Naive thymus-derived CD4-positive, alpha-beta T cell (primary cell): ENCODE results near the gene SEH1L. TPM values are rescaled to one million over a fixed set of nuclear protein-coding genes. Genes with fewer than 3 reads are reported as not detected.
A peak's percentile ranks its signal among the peaks of the same experiment; 100 is the strongest.
"Not testable (repeated sequence)": the region's sequence is repeated elsewhere in the genome, so short reads cannot be mapped to it uniquely, and the experiment has no call there.

Source experiments
- ATAC-seq: fragments of 150-1000 bp; cut with Tn5 transposase; 2 replicates; pipeline ENCODE4 v1.10.0; 2021; ENCODE audit warnings: mild to moderate bottlenecking, moderate library complexity
- CTCF ChIA-PET: fragments of 350-600 bp; sonication (Branson Sonifier 250); formaldehyde crosslinking; loops from one replicate; lab custom pipeline; 2021; ENCODE audit warnings: antibody characterized with exemption; lab: Charles Lee
- POLR2A ChIA-PET: fragments of 350-600 bp; sonication (Branson Sonifier 250); formaldehyde crosslinking; loops from one replicate; lab custom pipeline; 2021; ENCODE audit warnings: antibody characterized with exemption, inconsistent platforms; lab: Charles Lee
- DNase-seq, 9 donors: peaks; one replicate each; pipeline versions ENCODE4 v3.0.0 to v3.0.0-alpha.2; 2020 to 2022; ENCODE audit warnings: mixed read lengths in 1 of 9
- H3K27ac ChIP-seq: one replicate; pipeline ENCODE4 v1.7.0; 2013; ENCODE audit warnings: mild to moderate bottlenecking, low read depth, low read length, moderate library complexity
- H3K27me3 ChIP-seq, 2 donors: one replicate each; pipeline ENCODE4 v1.7.0; 2013; ENCODE audit warnings: low read length in 2 of 2, mild to moderate bottlenecking in 2 of 2, moderate library complexity in 2 of 2; ENCODE audit not compliant: control insufficient read depth in 2 of 2, insufficient read depth in 2 of 2
- H3K36me3 ChIP-seq, 3 experiments: 1 replicate in 2 of 3; 2 replicates in 1 of 3; pipeline ENCODE4 v1.7.0; 2013; ENCODE audit warnings: low read length in 3 of 3, mild to moderate bottlenecking in 3 of 3, moderate library complexity in 1 of 3; ENCODE audit not compliant: insufficient read depth in 3 of 3, control insufficient read depth in 2 of 3
- H3K4me1 ChIP-seq, 2 donors: one replicate each; pipeline ENCODE4 v1.7.0; 2013; ENCODE audit warnings: low read length in 2 of 2, mild to moderate bottlenecking in 2 of 2, moderate library complexity in 1 of 2; ENCODE audit not compliant: control insufficient read depth in 2 of 2, insufficient read depth in 2 of 2
- H3K4me3 ChIP-seq: 2 replicates; pipeline ENCODE4 v1.7.0; 2013; ENCODE audit warnings: mild to moderate bottlenecking, low read length
- H3K9me3 ChIP-seq, 3 experiments: 1 replicate in 2 of 3; 2 replicates in 1 of 3; pipeline ENCODE4 v1.7.0; 2013; ENCODE audit warnings: low read length in 3 of 3; ENCODE audit not compliant: control insufficient read depth in 2 of 3
- H3K27ac Mint-ChIP-seq, 9 donors: one replicate each; pipeline ENCODE4 v1.8.0; 2020 to 2022; ENCODE audit warnings: mixed read lengths in 9 of 9, mild to moderate bottlenecking in 8 of 9, moderate library complexity in 5 of 9, inconsistent platforms in 2 of 9
- H3K27me3 Mint-ChIP-seq, 5 donors: one replicate each; pipeline ENCODE4 v1.8.0; 2021 to 2022; ENCODE audit warnings: mixed read lengths in 5 of 5, mild to moderate bottlenecking in 1 of 5
- H3K36me3 Mint-ChIP-seq, 5 donors: one replicate each; pipeline ENCODE4 v1.8.0; 2020 to 2022; ENCODE audit warnings: mixed read lengths in 5 of 5, mild to moderate bottlenecking in 3 of 5, inconsistent platforms in 1 of 5
- H3K4me1 Mint-ChIP-seq, 7 donors: one replicate each; pipeline ENCODE4 v1.8.0; 2020 to 2022; ENCODE audit warnings: mixed read lengths in 7 of 7, mild to moderate bottlenecking in 3 of 7, inconsistent platforms in 1 of 7
- H3K4me3 Mint-ChIP-seq, 10 donors: one replicate each; pipeline ENCODE4 v1.8.0; 2020 to 2022; ENCODE audit warnings: mild to moderate bottlenecking in 10 of 10, mixed read lengths in 10 of 10, moderate library complexity in 6 of 10, inconsistent platforms in 2 of 10
- H3K9me3 Mint-ChIP-seq, 11 donors: one replicate each; pipeline ENCODE4 v1.8.0; 2020 to 2022; ENCODE audit warnings: mixed read lengths in 11 of 11, mild to moderate bottlenecking in 4 of 11, inconsistent platforms in 1 of 11, moderate library complexity in 1 of 11
- intact Hi-C, 2 donors: fragments of 100-400 bp; cut with micrococcal nuclease; formaldehyde crosslinking; loops; one replicate each; pipeline ENCODE4 v1.15.1; 2023
- polyA plus RNA-seq, 2 donors: library from polyadenylated mRNA; unstranded; fragments of 300-500 nt; fragmentation: Illumina TruSeq; gene quantifications; one replicate each; pipeline ENCODE4 v1.2.3, GENCODE V29; 2021
- total RNA-seq, 6 experiments: library from RNA in 5 of 6; stranded (reverse) in 5 of 6; gene quantifications; 1 replicate in 5 of 6; 2 replicates in 1 of 6; pipeline ENCODE4 v1.2.3 and lab custom pipeline; 2021 to 2026

Gene SEH1L
- total and polyA plus RNA-seq, 7 experiments from 2014 or later, result 28.4 to 54.2 (median 34.1) TPM

GRCh38 chr18:12995424-12995823 is 47.6 kb downstream of the SEH1L start:
- Histone ChIP-seq H3K9me3 (no peaks in the 10 kb centered on the region), H3K4me3 (no peak overlapping the region), H3K4me1 (peaks cover 20 to 25% of the 10 kb centered on the region in 2 donors), H3K36me3 (peaks cover 0 to 5% (median 0%) of the 10 kb centered on the region in 3 experiments), H3K27me3 (no peaks in the 10 kb centered on the region), H3K27ac (no peak overlapping the region)
- POLR2A ChIA-PET, result no interaction called here
- peaks cover 11 to 39% (median 20%) of the 10 kb centered on the region in 7 donors for H3K4me1 Mint-ChIP-seq
- H3K27me3 Mint-ChIP-seq, result peaks cover 0 to 1% (median 0%) of the 10 kb centered on the region in 5 donors
- peaks cover 0 to 7% (median 0%) of the 10 kb centered on the region in 11 donors for H3K9me3 Mint-ChIP-seq
- no peak for ATAC-seq
- intact Hi-C loops, result loop anchor here in 1 of 2 donors (10.0 kb wide), 1 partner anchor 619 kb away; no protein-coding TSS in a partner anchor
- H3K27ac Mint-ChIP-seq, result no peak overlapping the region
- H3K4me3 Mint-ChIP-seq, result no peak overlapping the region
- no peak for DNase-seq
- CTCF ChIA-PET, result no interaction called here
- peaks cover 0 to 13% (median 0%) of the 10 kb centered on the region in 5 donors for H3K36me3 Mint-ChIP-seq

- intact Hi-C loops, result loop anchor here in 1 of 2 donors (10.0 kb wide), 1 partner anchor 619 kb away; no protein-coding TSS in a partner anchor
- DNase-seq, result no peak
- ChIA-PET CTCF (no interaction called here), POLR2A (no interaction called here)
- Mint-ChIP-seq H3K4me3 (no peak overlapping the region), H3K9me3 (peaks cover 0 to 3% (median 0%) of the 10 kb centered on the region in 11 donors), H3K36me3 (peaks cover 0 to 14% (median 0%) of the 10 kb centered on the region in 5 donors), H3K4me1 (peaks cover 7 to 35% (median 14%) of the 10 kb centered on the region in 7 donors), H3K27me3 (peaks cover 0 to 1% (median 0%) of the 10 kb centered on the region in 5 donors), H3K27ac (no peak overlapping the region)
- Histone ChIP-seq H3K27ac (no peak overlapping the region), H3K9me3 (no peaks in the 10 kb centered on the region), H3K4me3 (no peak overlapping the region), H3K4me1 (peaks cover 16 to 22% of the 10 kb centered on the region in 2 donors), H3K27me3 (no peaks in the 10 kb centered on the region), H3K36me3 (peaks cover 0 to 5% (median 0%) of the 10 kb centered on the region in 3 experiments)
- no peak for ATAC-seq
Observed at GRCh38 chr18:12995952-12996477, 48.2 kb downstream of the SEH1L start.

- Histone ChIP-seq H3K36me3 (peaks cover 0 to 5% (median 0%) of the 10 kb centered on the region in 3 experiments), H3K4me1 (peaks cover 16 to 22% of the 10 kb centered on the region in 2 donors), H3K27me3 (no peaks in the 10 kb centered on the region), H3K4me3 (no peak overlapping the region), H3K27ac (no peak overlapping the region), H3K9me3 (no peaks in the 10 kb centered on the region)
- ChIA-PET CTCF (no interaction called here), POLR2A (no interaction called here)
- intact Hi-C loops, result loop anchor here in 1 of 2 donors (10.0 kb wide), 1 partner anchor 618 kb away; no protein-coding TSS in a partner anchor
- peaks cover 0 to 14% (median 0%) of the 10 kb centered on the region in 5 donors for H3K36me3 Mint-ChIP-seq
- no peak overlapping the region for H3K4me3 Mint-ChIP-seq
- H3K27me3 Mint-ChIP-seq, result no peaks in the 10 kb centered on the region
- H3K9me3 Mint-ChIP-seq, result no peaks in the 10 kb centered on the region
- DNase-seq (no peak), ATAC-seq (no peak)
- no peak overlapping the region for H3K27ac Mint-ChIP-seq
- peaks cover 6 to 34% (median 12%) of the 10 kb centered on the region in 7 donors for H3K4me1 Mint-ChIP-seq
Observed at GRCh38 chr18:12996661-12997292, 49.0 kb downstream of the SEH1L start.

GRCh38 chr18:12997330-12997729 is 49.5 kb downstream of the SEH1L start:
- H3K9me3 Mint-ChIP-seq, H3K27ac ChIP-seq, H3K27me3 Mint-ChIP-seq, H3K4me3 ChIP-seq, POLR2A ChIA-PET, H3K4me3 Mint-ChIP-seq, ATAC-seq, DNase-seq, H3K36me3 ChIP-seq, CTCF ChIA-PET, H3K27me3 ChIP-seq, H3K27ac Mint-ChIP-seq, H3K9me3 ChIP-seq: not testable (repeated sequence)
- H3K4me1 Mint-ChIP-seq, result peaks cover 6 to 30% (median 12%) of the 10 kb centered on the region in 7 donors
- H3K4me1 ChIP-seq, result peaks cover 12 to 17% of the 10 kb centered on the region in 2 donors
- peaks cover 0 to 14% (median 0%) of the 10 kb centered on the region in 5 donors for H3K36me3 Mint-ChIP-seq
- intact Hi-C loops, result loop anchor here in 1 of 2 donors (10.0 kb wide), 1 partner anchor 617 kb away; no protein-coding TSS in a partner anchor

GRCh38 chr18:12998332-12999060 is 50.7 kb downstream of the SEH1L start:
- Mint-ChIP-seq H3K36me3 (peaks cover 0 to 10% (median 0%) of the 10 kb centered on the region in 5 donors), H3K27me3 (no peaks in the 10 kb centered on the region), H3K4me3 (peak overlapping the region in 1 of 10 donors; percentile 11), H3K9me3 (no peaks in the 10 kb centered on the region), H3K4me1 (peaks cover 6 to 21% (median 11%) of the 10 kb centered on the region in 7 donors), H3K27ac (peak overlapping the region in 2 of 9 donors; percentile 9 to 58)
- no peak overlapping the region for H3K27ac ChIP-seq
- DNase-seq (no peak), ATAC-seq (no peak)
- peaks cover 0 to 6% of the 10 kb centered on the region in 2 donors for H3K4me1 ChIP-seq
- peaks cover 0 to 7% (median 0%) of the 10 kb centered on the region in 3 experiments for H3K36me3 ChIP-seq
- intact Hi-C loops, result loop anchor here in 1 of 2 donors (10.0 kb wide), 1 partner anchor 616 kb away; no protein-coding TSS in a partner anchor
- H3K9me3 ChIP-seq, result no peaks in the 10 kb centered on the region
- ChIA-PET CTCF (interaction anchor here (0.6 kb wide), 1 partner anchor 36 kb away, joined by 3 read pairs; no protein-coding TSS in a partner anchor), POLR2A (interaction anchor here (0.8 kb wide), 1 partner anchor 37 kb away, joined by 3 read pairs; no protein-coding TSS in a partner anchor)
- H3K27me3 ChIP-seq, result no peaks in the 10 kb centered on the region
- no peak overlapping the region for H3K4me3 ChIP-seq

GRCh38 chr18:13003466-13003896 is 55.7 kb downstream of the SEH1L start:
- intact Hi-C loops, result loop anchor here in 1 of 2 donors (1.0 kb wide), 1 partner anchor 156 kb away; no protein-coding TSS in a partner anchor
- no peak overlapping the region for H3K27ac Mint-ChIP-seq

More at GRCh38 chr18:13003466-13003896, 55.7 kb downstream of the SEH1L start:
- Histone ChIP-seq H3K36me3 (peaks cover 0 to 50% (median 1%) of the 10 kb centered on the region in 3 experiments), H3K27ac (no peak overlapping the region), H3K9me3 (no peaks in the 10 kb centered on the region), H3K27me3 (no peaks in the 10 kb centered on the region), H3K4me1 (no peaks in the 10 kb centered on the region), H3K4me3 (no peak overlapping the region)
- ChIA-PET POLR2A (no interaction called here), CTCF (interaction anchor here (0.6 kb wide), 1 partner anchor 9 kb away, joined by 3 read pairs; no protein-coding TSS in a partner anchor)
- Mint-ChIP-seq H3K27me3 (no peaks in the 10 kb centered on the region), H3K4me1 (peaks cover 4 to 32% (median 19%) of the 10 kb centered on the region in 7 donors), H3K4me3 (no peak overlapping the region), H3K36me3 (peaks cover 0 to 19% (median 11%) of the 10 kb centered on the region in 5 donors), H3K9me3 (no peaks in the 10 kb centered on the region)
- ATAC-seq (peak; percentile 36), DNase-seq (peak in 2 of 9 donors; percentile 1 to 10)
